Measurements from ENCODE around the gene STX8. TPM values are rescaled to one million over a fixed set of nuclear protein-coding genes. Genes with fewer than 3 reads are reported as not detected.

The STX8 gene
- total RNA-seq, 2 donors from 2014 or later = 41.6 to 57.2 TPM

- Histone ChIP-seq H3K4me1 (no peaks in the 10 kb centered on the region), H3K9me3 (no peaks in the 10 kb centered on the region), H3K9ac (ENCODE audit: low read depth in 2 of 2, low read length in 2 of 2) (no peak overlapping the region), H3K36me3 (no peaks in the 10 kb centered on the region), H3K4me3 (no peak overlapping the region), H3K27ac (no peak overlapping the region), H3K27me3 (no peaks in the 10 kb centered on the region)
- no peak for DNase-seq
- intact Hi-C loops (cut with DNase I) = loop anchor here (5.0 to 10.0 kb wide), 4 partner anchors 115 to 527 kb away; no protein-coding TSS in a partner anchor
- TF ChIP-seq CTCF (IDR thresholded peaks at IDR 0.05) = no peak
Measured at GRCh38 chr17:9519583-9520272, 55.9 kb downstream of the STX8 start.

GRCh38 chr17:9517396-9517795, 58.2 kb downstream of the STX8 start:
- TF ChIP-seq CTCF (IDR thresholded peaks at IDR 0.05) = no peak
- H3K9me3 ChIP-seq = no peaks in the 10 kb centered on the region
- H3K27me3 ChIP-seq = no peaks in the 10 kb centered on the region
- intact Hi-C loops (cut with DNase I) = no loop called here
- no peak overlapping the region for H3K4me3 ChIP-seq
- no peak overlapping the region for H3K27ac ChIP-seq
- no peak for DNase-seq
- no peaks in the 10 kb centered on the region for H3K36me3 ChIP-seq
- no peak overlapping the region for H3K9ac ChIP-seq (ENCODE audit: low read depth in 2 of 2, low read length in 2 of 2)
- H3K4me1 ChIP-seq = no peaks in the 10 kb centered on the region

GRCh38 chr17:9513266-9513665, 62.4 kb downstream of the STX8 start:
- H3K9ac ChIP-seq (ENCODE audit: low read depth in 2 of 2, low read length in 2 of 2) = no peak overlapping the region
- H3K27me3 ChIP-seq = no peaks in the 10 kb centered on the region
- no peaks in the 10 kb centered on the region for H3K36me3 ChIP-seq
- intact Hi-C loops (cut with DNase I) = no loop called here
- no peak for DNase-seq
- no peak overlapping the region for H3K27ac ChIP-seq
- H3K4me1 ChIP-seq = no peaks in the 10 kb centered on the region
- TF ChIP-seq CTCF (IDR thresholded peaks at IDR 0.05) = no peak
- H3K4me3 ChIP-seq = no peak overlapping the region
- no peaks in the 10 kb centered on the region for H3K9me3 ChIP-seq

- Histone ChIP-seq H3K9ac (ENCODE audit: low read depth in 2 of 2, low read length in 2 of 2) (no peak overlapping the region), H3K4me1 (no peaks in the 10 kb centered on the region), H3K4me3 (no peak overlapping the region), H3K9me3 (no peaks in the 10 kb centered on the region), H3K27me3 (no peaks in the 10 kb centered on the region), H3K27ac (no peak overlapping the region), H3K36me3 (no peaks in the 10 kb centered on the region)
- intact Hi-C loops (cut with DNase I) = no loop called here
- no peak for DNase-seq
- TF ChIP-seq CTCF (IDR thresholded peaks at IDR 0.05) = no peak
Measured at GRCh38 chr17:9512323-9513168, 63.1 kb downstream of the STX8 start.

GRCh38 chr17:9509236-9509816, 66.3 kb downstream of the STX8 start:
- Histone ChIP-seq H3K36me3 (no peaks in the 10 kb centered on the region), H3K27me3 (no peaks in the 10 kb centered on the region), H3K9me3 (no peaks in the 10 kb centered on the region), H3K4me3 (no peak overlapping the region), H3K9ac (ENCODE audit: low read depth in 2 of 2, low read length in 2 of 2) (no peak overlapping the region), H3K27ac (no peak overlapping the region), H3K4me1 (no peaks in the 10 kb centered on the region)
- no peak for TF ChIP-seq CTCF (IDR thresholded peaks at IDR 0.05)
- intact Hi-C loops (cut with DNase I) = no loop called here
- no peak for DNase-seq
